ENCODE measurements around the gene RRAGD.

The RRAGD gene

DNA sequence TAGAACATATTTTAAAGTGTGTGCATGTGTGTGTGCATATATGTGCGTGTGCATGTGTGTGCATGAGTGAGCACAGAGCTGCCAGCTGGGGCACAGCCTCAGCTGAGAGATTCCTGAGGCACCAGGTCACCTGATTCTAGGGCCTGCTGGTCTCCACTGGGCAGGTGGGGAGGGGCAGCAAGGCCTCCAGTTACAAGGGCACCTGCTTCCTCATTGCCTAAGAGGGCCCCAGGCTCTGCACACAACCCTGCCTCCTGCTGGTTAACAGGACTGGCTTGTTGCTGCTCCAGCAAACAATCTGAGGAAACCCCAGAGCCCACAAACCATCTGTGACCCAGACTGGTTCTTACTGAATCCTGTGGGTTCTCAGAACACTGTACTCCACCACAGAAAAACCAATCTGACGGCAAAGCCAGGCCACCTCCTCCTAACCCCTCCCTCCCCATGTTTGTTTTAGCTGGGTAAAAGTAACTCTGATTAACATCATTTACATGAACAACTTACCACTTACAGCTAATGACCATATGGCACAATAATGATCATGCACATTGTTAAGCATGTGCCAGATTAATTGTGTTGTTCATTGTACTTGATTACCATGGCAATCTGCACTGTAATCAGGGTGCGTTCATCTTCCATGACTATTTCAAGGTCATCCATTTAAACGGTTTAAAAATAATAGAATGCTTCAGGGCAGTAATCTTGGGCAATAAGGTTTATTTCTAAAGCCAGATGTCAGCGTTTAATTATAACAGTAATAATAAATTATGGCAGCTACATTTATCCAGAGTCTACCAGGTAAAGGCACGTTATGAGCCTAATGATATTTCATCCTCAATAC is 36.4 kb downstream of the RRAGD start:
- peak in 2 of 14 donors; percentile 25 to 94 for DNase-seq

- peak in 1 of 14 donors; percentile 48 for DNase-seq
Observed at GRCh38 chr6:89372506-89372901, 39.6 kb downstream of the RRAGD start.

- peak in 13 of 14 donors; percentile 22 to 87 (median 77) for DNase-seq
Observed at GRCh38 chr6:89371849-89372505, 40.1 kb downstream of the RRAGD start.

GRCh38 chr6:89368999-89369398 is 43.1 kb downstream of the RRAGD start:
- DNase-seq: peak in 1 of 14 donors; percentile 31

DNA sequence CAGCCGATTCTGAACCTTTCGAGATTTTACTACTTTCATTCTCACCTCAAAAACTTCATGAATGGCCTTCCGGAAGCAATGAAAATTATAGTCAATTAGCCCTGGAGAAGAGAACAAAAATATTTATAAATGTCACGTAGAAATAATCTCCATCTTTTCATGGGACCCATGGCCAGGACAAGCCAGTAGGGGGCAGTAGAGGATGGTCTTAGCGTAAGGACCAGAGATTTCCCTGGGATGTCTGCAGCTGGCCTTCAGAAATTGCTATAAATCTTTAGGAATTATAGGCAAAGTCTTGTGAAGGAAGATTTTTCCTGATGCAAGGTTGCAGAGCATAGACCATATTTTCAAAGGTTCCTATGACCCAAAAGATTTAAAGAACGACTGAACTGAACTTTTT is 44.0 kb downstream of the RRAGD start:
- DNase-seq: peak in 6 of 14 donors; percentile 8 to 54 (median 31)

DNA sequence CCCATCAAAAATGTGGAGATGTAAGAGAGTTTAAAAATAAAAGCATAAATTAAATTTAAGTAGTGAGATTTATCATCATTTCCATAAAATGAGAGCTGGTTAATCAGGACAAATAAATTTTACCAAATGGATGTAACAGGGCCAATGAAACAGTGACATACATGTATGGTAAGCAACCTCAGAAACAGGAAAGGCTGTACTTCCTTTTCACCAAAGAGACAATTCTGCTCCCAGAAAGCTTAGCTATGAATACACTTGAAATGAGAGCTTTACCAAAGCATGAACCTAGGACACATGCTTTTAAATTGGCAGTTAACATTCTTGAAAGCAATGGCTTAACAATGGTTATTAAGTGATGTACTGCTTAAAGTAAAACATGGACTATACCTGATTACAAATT is 47.5 kb downstream of the RRAGD start:
- DNase-seq: no peak

GRCh38 chr6:89361171-89361570 is 50.9 kb downstream of the RRAGD start:
- no peak for DNase-seq

DNA sequence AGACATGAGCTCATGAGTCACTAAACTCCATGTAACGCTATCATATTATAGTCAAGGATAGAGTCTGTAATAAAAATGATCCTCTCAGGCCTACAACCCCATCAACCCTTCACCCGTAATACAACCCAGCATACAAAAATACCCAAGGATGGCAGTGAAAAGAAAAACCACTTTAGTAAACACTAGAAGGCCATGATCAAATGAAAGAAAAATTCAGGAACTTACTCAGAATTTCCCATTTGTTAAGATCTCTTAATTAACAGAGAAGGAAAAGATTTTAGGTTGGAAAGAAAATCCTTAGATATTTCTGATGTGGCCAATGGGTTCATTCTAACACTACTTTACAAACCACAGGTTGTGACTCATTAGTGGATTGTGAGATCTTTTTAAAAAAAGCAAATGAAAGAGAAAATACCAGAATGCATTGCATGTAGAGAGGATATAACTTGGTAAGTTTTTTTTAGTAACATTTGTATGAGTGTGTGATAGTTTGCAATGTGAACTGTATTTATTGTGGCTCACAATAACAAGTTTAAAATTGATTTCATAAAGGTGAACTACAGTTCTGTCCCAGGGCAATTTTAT is 51.6 kb downstream of the RRAGD start:
- no peak for DNase-seq

- no peak for DNase-seq
Observed at GRCh38 chr6:89359561-89359960, 52.5 kb downstream of the RRAGD start.

- DNase-seq: no peak
Observed at GRCh38 chr6:89357390-89357789, 54.7 kb downstream of the RRAGD start.

DNA sequence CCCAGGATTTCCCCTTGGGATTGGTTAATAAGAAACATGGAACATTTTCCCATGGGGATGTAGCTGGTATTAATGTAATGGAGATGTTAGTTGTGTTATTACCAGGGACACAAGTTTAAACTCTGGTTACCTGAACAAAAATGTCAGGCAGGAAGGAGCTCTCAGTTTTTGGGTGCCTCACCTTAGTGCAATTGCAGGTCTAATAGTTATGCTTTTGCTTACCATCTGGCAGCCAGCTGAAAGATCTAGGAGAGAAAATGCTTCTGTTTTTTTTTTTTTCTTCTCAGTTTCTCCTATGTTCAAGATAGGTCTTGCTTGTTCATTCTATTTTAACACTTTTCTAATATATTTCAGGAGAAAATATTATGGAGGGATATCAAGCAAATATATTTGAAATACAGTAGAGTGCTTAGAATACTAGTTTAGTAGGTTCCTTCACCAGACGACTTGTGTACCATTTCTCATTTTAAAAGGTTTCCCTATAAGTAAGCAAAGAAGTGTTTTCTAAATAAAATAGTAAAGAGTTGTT is 55.4 kb downstream of the RRAGD start:
- DNase-seq: no peak

- no peak for DNase-seq
Observed at GRCh38 chr6:89355511-89356194, 56.4 kb downstream of the RRAGD start.

GRCh38 chr6:89353702-89354392 is 58.2 kb downstream of the RRAGD start:
- no peak for DNase-seq

GRCh38 chr6:89353118-89353556 is 58.9 kb downstream of the RRAGD start:
- DNase-seq: no peak

DNA sequence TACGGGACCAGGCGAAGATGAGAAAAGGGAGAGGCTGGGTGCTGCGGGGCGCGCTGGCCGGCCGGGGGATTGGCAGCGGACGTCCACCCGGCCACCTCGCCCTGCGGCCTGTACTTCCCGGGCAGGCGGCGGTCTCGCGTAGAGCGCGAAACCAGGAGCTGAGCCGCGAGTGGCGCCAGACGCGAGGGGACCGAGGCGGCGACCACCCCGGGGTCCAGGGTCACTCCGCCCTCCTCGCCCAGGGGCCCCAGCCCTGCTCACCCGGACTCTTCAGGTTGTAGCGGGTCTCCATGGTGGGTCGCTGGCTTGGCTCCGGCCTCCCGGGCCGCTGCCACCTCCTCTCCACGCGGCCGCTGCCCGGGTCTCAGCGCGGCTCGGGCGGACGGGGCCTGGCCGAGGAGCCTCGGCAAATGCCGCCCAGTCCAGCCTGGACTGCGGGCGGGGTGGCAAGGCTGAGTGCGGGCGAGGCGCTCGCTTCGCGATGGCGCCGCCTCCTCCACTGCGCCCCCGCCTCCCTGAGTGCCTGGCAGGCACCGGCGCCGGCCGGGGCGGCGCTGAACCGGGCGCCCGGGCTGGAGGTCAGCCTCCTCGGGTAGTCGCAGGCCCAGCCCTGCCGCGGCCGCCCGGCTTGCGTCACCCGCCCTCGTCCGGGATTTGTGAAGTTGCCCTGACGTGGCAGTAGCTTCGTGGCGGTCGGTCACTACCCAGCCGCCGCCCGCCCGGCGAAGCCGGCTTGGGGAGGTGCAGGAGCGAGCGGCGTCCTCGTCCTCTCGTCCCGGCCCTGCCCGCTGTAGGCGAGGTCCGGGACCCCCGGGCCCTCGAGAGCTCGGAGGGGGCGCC is 59.6 kb downstream of the RRAGD start, which contains the start of gene UBE2J1:
Gene UBE2J1 (minus strand): TSS at position 445 of the 840 bp plus-strand sequence. CDS start 153 bp downstream, at position 292.
- DNase-seq: peak; percentile 35 to 92 (median 80)

DNA sequence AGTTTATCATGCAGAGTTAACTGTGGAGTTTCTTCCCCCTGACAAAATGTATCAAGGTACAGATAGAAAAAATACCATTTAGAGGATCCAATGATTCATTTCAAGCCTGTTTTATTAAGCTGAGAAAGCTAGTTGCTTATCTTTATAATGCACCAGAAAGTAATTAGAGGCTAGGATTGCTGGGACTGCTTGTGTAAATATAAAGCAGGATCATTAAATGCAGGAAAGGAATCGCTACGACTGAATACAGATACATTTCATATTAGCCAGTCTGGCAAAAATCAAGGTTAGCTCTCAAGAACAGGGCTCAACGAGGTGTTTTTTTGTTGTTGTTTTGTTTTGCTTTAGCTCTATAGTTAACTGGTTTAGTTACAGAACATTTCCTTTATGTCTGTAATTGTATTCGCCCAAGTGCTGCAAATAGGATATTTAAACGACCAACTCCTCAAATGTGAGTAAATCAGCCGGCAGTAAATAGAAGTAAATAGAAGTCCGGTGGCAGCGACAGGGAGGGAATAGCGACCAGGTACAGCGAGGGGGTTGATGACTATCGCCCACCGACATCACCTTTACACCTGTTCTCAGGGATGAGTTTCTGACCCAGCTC is 60.3 kb downstream of the RRAGD start:
- peak in 1 of 14 donors; percentile 65 for DNase-seq

DNA sequence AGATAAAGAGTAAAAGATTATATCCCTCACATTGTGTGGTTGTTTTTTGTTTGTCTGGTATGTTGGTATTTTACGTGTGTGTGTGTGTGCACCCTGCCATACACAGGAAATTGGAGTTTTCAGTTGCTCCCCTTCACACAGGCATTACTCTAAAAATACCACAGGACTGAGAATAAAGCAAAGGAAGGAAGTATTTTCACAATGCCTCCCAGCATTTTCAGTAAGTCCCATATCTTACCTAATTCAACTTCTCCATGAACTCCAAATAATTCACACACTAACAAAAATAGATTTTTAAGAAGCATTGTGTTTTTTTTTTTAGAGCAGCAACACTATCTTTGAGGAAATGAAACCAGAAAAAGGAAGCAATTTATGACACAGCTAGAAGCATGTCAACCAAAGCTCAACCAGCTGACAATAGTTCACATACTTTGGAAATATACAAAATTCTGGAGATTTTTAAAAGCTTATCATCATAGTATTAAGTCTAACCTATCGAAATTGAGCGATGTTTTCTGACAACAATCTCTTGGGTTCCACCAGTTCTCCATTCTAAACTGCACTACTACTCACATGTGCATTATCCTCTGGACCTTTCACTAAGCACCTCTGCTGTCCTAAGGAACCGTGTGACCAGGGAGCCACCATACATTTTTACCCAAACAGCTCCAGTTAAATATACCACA is 61.6 kb downstream of the RRAGD start:
- no peak for DNase-seq

DNA sequence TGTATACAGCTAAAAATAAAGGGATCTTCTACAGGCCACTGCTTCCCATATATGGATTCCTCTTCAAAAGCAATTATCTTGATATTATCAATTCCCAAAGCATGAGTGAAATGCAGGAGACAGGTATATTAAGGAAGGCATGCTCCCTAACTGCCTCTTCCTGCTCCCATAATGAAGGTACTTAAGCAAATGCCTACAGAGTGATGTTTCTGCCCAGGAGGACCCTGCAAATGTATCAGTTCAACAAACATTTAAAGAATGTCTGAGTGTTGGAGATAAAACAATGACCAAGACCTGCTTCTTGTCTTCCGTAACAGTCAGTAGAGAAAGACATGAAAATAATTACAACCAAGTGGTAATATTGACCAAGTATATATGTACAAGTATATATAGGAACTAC is 63.7 kb downstream of the RRAGD start:
- DNase-seq: no peak

DNA sequence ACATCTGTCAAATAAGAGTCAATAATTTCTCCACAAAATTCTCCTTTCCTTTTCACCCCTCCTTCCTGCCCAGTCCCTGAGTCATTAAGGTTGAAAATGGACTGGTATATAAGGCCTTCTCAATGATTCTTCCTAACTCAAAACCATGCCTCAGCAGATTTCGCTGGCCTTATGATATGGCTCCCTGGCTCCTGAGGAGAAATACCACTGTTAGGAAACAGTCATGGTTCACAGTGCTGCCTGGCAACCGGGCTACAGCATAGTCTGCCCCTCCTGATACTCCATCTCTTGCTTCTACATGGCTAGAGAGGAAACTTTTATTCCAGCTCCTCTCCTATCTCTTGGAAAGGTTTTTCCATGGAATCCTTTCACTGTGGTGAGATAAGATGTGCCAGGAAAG is 64.2 kb downstream of the RRAGD start:
- DNase-seq: no peak

DNA sequence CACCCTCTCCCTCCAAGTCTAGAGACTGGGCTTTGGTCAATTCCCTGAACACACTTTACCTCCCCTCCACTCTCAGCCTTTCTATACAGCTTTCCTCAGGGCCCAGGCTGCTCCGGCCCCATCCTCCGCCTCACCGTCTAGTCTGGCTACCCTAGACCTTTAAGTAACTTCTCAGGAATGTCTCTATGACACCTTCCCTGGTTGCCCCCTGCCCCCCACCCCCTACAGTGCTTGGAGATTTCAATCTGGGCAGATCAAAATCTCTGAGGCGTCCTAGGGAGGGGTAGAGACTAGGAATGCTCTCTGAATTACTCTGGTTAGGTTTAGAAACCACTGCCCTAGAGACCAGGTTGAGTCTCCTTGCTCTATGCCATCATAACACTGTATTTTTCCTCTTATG is 65.6 kb downstream of the RRAGD start:
- no peak for DNase-seq

All from C1 segment of cervical spinal cord (tissue), 14 donors.